Central memory CD8-positive, alpha-beta T cell (primary cell): ENCODE results near the gene PHACTR3.

Experiments used
- ATAC-seq: fragments of 150-1000 bp; cut with Tn5 transposase; replicated peaks from 2 replicates; pipeline ENCODE4 v1.10.0; 2022; ENCODE audit warnings: mild to moderate bottlenecking, moderate FRiP score, moderate number of reproducible peaks; ENCODE audit not compliant: poor library complexity, severe bottlenecking; ENCODE audit errors: extremely low read depth
- DNase-seq, 2 donors: peaks; one replicate each; pipeline ENCODE4 v3.0.0; 2021; ENCODE audit warnings: low spot score in 2 of 2
- H3K27ac Mint-ChIP-seq: one replicate; pipeline ENCODE4 v1.8.0; 2022; ENCODE audit warnings: low read depth, mild to moderate bottlenecking, moderate library complexity, mixed read lengths
- H3K27me3 Mint-ChIP-seq: one replicate; pipeline ENCODE4 v1.8.0; 2022; ENCODE audit warnings: mixed read lengths
- H3K36me3 Mint-ChIP-seq: one replicate; pipeline ENCODE4 v1.8.0; 2022; ENCODE audit warnings: mild to moderate bottlenecking, moderate library complexity, mixed read lengths; ENCODE audit not compliant: insufficient read depth
- H3K4me1 Mint-ChIP-seq: one replicate; pipeline ENCODE4 v1.8.0; 2022; ENCODE audit warnings: mixed read lengths
- H3K4me3 Mint-ChIP-seq: one replicate; pipeline ENCODE4 v1.8.0; 2022; ENCODE audit warnings: mild to moderate bottlenecking, moderate library complexity, mixed read lengths
- H3K9me3 Mint-ChIP-seq: one replicate; pipeline ENCODE4 v1.8.0; 2022; ENCODE audit warnings: mixed read lengths

PHACTR3 gene

DNA sequence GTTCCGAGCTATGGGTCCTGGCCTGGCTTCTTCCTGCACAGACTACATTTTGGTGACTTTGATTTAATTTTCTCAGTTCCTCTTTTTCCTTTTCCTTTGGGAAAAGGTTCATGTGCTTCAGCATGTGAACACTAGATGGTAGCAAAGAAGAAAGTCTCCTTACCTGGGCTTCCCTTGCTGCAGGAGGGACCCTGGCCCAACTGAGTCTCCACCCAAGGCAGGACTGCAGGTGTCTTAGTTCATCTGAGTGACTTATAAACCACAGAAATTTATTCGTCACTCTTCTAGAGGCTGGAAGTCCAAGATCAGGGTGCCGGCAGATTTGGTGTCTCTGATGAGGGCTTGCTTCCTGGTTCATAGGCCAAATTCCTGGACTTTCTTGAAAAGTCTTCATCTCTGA, 165.9 kb downstream of the PHACTR3 start:
- Mint-ChIP-seq H3K27me3 (peaks cover 28% of the 10 kb centered on the region), H3K4me1 (no peaks in the 10 kb centered on the region), H3K36me3 (peaks cover 1% of the 10 kb centered on the region), H3K9me3 (peaks cover 19% of the 10 kb centered on the region), H3K27ac (no peak overlapping the region), H3K4me3 (no peak overlapping the region)
- DNase-seq (no peak), ATAC-seq (no peak)

DNA sequence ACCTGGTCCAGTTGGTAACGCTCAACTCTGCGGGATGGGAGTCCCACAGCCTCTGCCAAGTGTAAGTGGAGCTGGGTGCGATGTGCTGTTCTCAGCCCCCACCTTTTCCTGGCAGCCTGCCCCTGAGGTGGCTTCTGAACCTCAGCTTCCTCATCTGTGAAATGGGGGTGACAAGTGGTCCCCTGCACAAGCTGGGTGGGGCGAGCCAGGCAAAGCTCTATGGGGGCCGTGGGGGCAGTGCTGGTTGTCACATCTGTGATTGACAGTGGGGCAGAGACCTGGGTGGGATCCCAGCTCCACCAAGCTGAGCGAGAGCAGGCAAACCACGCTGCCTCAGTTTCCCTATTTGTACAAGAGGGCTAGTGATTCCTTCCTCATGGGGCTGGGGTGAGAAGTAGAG, 166.5 kb downstream of the PHACTR3 start:
- Mint-ChIP-seq H3K4me3 (no peak overlapping the region), H3K4me1 (no peaks in the 10 kb centered on the region), H3K36me3 (peaks cover 1% of the 10 kb centered on the region), H3K9me3 (peaks cover 13% of the 10 kb centered on the region), H3K27ac (no peak overlapping the region), H3K27me3 (peaks cover 28% of the 10 kb centered on the region)
- ATAC-seq (no peak), DNase-seq (no peak)

DNA sequence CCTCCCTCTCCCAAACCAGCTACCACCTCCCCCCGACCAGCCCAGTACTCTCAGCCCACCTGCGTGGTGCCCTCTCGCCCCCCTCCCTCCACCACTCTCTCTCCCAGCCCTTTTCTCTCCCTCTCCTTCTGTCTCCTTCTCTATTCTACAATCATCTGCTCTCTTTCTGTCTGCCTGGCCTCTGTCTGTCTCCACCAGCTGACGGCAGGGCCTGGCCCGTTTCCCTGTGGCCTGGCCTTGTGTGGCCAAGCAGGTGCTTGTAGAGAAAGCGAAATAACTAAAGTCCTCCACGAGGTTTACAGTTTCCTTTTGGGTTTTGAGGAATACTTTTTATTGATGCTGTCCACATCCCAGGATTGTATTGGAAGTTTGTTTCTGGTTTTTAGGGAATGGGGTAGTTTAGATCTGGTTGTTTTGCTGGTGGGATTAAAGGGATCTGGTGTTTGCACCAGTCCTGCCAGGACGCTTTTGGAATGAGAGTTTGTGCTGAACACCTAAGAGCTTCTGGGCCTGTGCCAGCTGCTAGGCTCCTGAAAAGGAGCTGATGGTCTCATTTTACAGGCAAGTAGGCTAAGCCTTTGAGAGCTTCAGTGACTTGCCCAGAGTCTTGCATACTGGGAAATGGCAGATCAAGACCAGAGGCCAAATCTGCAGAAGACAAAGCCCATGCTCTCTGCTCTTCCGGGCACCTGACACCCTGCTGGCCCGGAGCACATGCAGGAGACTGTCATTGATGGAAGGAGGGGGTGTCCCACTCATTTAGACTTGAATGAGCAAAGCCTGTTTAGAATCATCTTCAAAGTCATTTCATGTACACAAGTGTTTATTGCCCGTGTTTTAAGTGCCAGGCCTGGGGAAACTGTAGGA, 167.4 kb downstream of the PHACTR3 start:
- Mint-ChIP-seq H3K9me3 (peaks cover 7% of the 10 kb centered on the region), H3K4me3 (no peak overlapping the region), H3K27me3 (peaks cover 28% of the 10 kb centered on the region), H3K4me1 (no peaks in the 10 kb centered on the region), H3K27ac (no peak overlapping the region), H3K36me3 (peaks cover 1% of the 10 kb centered on the region)
- ATAC-seq (no peak), DNase-seq (no peak)

DNA sequence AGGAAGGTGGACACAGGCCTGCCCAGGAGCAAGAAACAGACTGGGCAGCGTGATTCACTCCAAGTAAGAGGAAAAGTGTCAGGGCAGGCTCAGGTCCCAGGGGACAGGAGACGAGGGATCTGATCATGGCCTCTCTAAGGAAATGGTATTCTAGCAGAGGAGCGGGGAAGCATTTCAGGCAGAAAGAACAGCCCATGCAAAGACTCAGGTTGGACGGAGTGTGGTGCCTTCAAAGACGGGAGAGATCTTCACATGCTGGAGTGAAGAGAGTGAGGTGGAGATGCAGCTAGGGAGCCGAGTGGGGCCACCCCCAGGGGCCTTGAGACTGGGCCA, 168.0 kb downstream of the PHACTR3 start:
- H3K27ac Mint-ChIP-seq = no peak overlapping the region
- H3K4me1 Mint-ChIP-seq = no peaks in the 10 kb centered on the region
- peaks cover 3% of the 10 kb centered on the region for H3K9me3 Mint-ChIP-seq
- ATAC-seq (no peak), DNase-seq (no peak)
- H3K36me3 Mint-ChIP-seq = peaks cover under 1% of the 10 kb centered on the region
- H3K4me3 Mint-ChIP-seq = no peak overlapping the region
- peaks cover 32% of the 10 kb centered on the region for H3K27me3 Mint-ChIP-seq

DNA sequence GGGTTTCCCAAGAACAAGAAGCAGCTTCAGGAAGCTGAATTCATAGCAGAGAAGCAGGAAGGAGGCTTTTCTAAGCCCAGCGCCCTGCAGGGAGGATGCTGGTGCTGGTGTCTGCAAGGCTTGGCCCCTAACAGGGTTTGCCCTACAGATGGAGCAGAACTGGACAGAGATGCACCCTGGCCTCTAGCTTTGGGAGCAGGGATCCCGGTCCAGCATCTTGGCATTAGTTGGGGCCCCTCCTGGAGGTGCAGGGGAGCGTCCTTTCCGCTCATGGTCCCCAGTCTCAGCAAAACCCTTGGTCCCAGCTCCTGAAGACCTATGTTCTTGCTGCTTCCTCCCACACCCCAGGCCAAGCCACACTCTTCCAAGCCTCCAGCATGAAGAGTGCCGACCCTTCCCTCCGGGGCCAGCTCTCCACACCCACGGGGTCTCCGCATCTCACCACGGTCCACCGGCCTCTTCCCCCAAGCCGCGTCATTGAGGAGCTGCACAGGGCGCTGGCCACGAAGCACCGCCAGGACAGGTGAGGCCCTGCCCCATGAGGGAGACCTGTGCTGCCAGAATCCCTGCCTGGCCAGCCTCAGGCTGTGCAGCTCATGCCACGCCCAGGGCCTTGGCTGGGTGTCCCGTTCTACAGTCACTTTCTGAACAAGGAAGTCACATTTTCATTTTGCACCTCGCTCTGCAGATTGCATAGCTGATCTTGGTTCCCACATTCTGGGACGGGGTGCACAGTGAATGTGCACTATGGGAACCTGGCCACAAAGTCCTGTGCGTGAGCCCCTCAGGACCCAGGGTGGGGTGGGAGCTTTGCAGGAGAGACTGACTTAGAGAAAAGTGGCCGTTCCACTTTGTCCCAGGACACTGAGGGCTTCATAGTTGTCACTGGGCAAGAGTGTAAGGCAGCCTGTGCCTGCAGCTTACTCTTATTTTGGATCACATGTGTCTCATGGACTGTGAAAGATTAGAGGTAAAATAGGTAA, 168.9 kb downstream of the PHACTR3 start:
- Mint-ChIP-seq H3K36me3 (no peaks in the 10 kb centered on the region), H3K4me1 (no peaks in the 10 kb centered on the region), H3K27ac (no peak overlapping the region), H3K9me3 (no peaks in the 10 kb centered on the region), H3K27me3 (peaks cover 40% of the 10 kb centered on the region), H3K4me3 (no peak overlapping the region)
- ATAC-seq (no peak), DNase-seq (no peak)

DNA sequence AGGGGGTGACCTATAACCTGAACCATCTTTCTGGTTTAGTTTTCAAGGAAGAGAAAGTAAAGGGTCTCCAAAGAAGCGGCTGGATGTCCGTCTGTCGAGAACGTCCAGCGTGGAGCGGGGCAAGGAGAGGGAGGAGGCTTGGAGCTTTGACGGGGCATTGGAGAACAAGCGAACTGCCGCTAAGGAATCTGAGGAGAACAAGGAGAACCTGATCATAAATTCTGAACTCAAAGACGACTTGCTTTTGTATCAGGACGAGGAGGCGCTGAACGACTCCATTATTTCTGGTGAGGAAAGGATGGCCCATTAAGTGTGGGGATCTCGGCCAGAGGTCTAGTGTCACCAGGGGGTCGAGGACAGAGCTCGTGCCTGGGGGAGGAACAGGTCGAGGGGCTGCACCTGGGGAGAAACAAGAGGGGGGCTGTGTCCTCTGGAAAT, 169.9 kb downstream of the PHACTR3 start:
- DNase-seq (no peak), ATAC-seq (no peak)
- peaks cover 40% of the 10 kb centered on the region for H3K27me3 Mint-ChIP-seq
- no peaks in the 10 kb centered on the region for H3K9me3 Mint-ChIP-seq
- H3K27ac Mint-ChIP-seq = no peak overlapping the region
- no peaks in the 10 kb centered on the region for H3K4me1 Mint-ChIP-seq
- H3K4me3 Mint-ChIP-seq = no peak overlapping the region
- H3K36me3 Mint-ChIP-seq = no peaks in the 10 kb centered on the region

DNA sequence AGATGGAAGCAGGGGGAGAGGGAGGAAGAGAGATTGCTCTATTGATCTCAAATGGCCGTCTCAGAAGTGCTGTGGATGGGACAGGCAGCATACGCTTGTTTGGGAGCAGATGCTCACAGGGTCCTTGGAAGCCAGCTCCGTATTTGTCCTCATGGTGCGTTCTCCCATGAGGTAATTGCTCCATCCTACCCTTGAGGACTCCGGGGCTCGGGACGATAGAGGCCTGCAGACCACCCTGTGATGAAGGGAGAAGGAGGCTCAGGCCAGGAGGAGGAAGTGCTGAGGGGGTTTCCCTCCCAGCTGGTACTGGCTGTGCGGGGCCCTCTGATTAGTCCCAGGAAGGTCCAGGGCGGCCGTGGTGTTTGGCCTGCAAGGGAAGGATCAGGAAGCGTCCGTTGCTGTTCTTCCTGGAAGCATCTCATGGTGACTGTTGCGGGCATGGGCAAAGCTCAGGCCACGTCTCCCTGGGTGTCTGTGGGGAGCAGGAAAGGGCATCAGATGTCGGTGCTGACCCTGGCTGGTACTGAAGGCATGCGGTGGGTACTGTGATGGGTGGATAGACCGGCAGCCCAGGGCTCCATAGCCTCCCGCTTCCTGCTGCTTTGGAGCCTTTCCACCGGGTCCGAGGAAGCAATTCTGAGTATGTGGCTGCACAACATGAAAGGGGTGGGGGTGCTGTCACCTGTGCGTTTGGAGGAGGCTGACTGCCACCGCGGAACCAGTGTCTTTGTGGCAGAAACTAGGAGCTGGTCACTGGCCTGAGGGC, 170.8 kb downstream of the PHACTR3 start:
- no peaks in the 10 kb centered on the region for H3K9me3 Mint-ChIP-seq
- H3K4me3 Mint-ChIP-seq = no peak overlapping the region
- ATAC-seq = no peak
- no peaks in the 10 kb centered on the region for H3K36me3 Mint-ChIP-seq
- peaks cover 40% of the 10 kb centered on the region for H3K27me3 Mint-ChIP-seq
- H3K4me1 Mint-ChIP-seq = no peaks in the 10 kb centered on the region
- H3K27ac Mint-ChIP-seq = no peak overlapping the region
- DNase-seq = no peak

DNA sequence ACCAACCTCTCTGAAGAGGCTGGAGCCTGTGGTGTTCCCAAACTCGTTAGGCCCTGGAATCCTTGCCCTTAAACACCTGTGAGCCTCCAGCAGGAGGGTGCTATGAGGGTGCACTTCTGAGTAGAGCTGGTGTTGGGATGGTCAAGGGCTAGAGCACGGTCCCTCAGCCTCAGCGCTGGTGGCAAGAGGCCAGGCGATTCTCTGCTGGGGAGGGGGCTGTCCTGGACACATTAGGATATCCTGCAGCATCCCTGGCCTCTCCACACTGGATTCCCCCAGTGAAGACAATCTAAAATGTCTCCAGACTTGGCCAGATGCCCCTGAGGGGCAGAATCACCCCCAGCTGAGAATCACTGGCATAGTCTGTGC, 171.3 kb downstream of the PHACTR3 start:
- Mint-ChIP-seq H3K27ac (no peak overlapping the region), H3K4me1 (no peaks in the 10 kb centered on the region), H3K9me3 (no peaks in the 10 kb centered on the region), H3K27me3 (peaks cover 40% of the 10 kb centered on the region), H3K4me3 (no peak overlapping the region), H3K36me3 (no peaks in the 10 kb centered on the region)
- no peak for DNase-seq
- ATAC-seq = no peak

DNA sequence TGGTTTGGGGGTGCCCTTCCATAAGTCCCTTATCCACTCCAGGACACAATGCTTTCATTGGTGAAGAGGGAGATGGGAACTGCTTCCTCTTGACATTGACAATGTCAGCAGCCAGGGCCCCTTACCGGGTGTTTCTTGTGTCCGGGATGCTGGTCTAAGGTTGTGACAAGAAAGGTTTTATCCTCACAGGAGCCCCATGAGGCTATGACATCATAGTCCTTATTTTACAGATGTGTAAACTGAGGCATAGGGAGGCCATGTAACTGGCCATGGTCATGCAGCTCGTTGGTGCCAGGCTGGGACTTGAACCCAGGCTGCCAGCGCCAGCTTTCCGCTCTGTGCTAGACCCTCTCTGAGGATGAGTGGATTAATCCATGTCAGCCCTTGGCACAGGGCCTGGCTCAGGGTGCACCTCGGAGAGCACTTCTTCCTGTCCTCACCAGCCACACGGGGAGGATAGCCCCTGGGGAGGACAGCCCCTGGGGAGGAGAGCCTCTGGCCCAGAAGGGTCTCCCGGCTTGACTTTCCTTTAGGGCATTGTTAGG, 171.8 kb downstream of the PHACTR3 start:
- H3K27me3 Mint-ChIP-seq = peaks cover 38% of the 10 kb centered on the region
- no peak for DNase-seq

DNA sequence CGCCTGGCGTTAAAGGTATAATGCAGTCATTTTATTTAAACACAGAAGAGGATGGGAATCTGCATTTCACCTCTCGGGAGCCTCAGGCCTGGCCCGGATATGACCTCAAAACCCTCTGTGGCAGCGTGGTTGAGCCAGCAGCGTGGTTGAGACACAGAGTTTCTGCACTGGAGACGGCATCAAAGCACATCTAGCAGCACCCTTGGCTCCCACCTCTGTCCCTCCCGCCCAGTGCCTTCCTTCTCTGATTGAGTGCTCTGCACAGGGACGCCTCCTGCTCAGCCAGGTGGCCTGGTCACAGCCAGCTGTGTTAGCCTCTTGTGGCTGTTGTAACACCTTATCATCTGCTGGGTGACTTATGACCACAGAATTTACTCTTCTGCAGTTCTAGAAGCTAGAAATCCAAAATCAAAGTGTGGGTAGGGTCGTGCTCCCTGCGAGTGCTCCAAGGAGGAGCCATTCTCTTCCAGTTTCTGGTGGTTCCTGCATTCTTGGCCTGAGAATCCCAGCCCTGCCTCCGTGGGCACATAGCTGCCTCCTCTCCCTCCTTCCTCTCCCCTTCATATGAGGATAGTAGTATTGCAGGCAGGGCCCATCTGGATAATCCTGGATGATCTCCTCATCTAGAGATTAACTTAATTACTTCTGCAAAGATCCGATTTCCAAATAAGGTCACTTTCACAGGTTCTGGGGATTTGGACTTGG, 172.4 kb downstream of the PHACTR3 start:
- ATAC-seq = no peak
- no peak overlapping the region for H3K27ac Mint-ChIP-seq

More for the DNA sequence above, 171.8 kb downstream of the PHACTR3 start:
- H3K27ac Mint-ChIP-seq = no peak overlapping the region
- ATAC-seq = no peak
- no peaks in the 10 kb centered on the region for H3K9me3 Mint-ChIP-seq
- no peaks in the 10 kb centered on the region for H3K4me1 Mint-ChIP-seq
- H3K4me3 Mint-ChIP-seq = no peak overlapping the region
- H3K36me3 Mint-ChIP-seq = no peaks in the 10 kb centered on the region

DNA sequence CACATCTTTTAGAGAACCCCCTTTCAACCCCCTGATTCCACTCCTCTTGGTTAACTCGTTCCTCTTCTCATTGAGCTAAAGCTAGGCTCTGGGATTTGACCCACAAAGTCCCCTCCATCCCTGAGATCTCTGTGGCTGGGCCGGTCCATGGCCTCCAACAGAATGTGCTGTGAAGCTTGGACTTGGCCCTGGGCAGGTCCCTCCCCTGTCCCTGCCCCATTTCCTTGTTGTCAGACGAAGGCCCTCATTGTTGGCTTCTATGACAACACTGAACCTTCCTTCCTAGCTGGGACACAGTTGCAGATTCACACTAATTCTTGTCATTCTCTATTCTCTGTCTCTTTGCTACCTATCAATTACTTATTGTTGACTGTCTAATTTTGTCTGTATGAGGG, 173.0 kb downstream of the PHACTR3 start:
- Mint-ChIP-seq H3K36me3 (no peaks in the 10 kb centered on the region), H3K27ac (no peak overlapping the region), H3K4me3 (no peak overlapping the region), H3K4me1 (no peaks in the 10 kb centered on the region), H3K9me3 (no peaks in the 10 kb centered on the region), H3K27me3 (peaks cover 26% of the 10 kb centered on the region)
- DNase-seq = no peak
- no peak for ATAC-seq

More for the DNA sequence above, 172.4 kb downstream of the PHACTR3 start:
- Mint-ChIP-seq H3K4me1 (no peaks in the 10 kb centered on the region), H3K36me3 (no peaks in the 10 kb centered on the region), H3K9me3 (no peaks in the 10 kb centered on the region), H3K4me3 (no peak overlapping the region), H3K27me3 (peaks cover 32% of the 10 kb centered on the region)
- DNase-seq = no peak
